Measurements from ENCODE around the gene CPE. TPM values are rescaled to one million over a fixed set of nuclear protein-coding genes. Genes with fewer than 3 reads are reported as not detected.

The CPE gene
- total and polyA plus RNA-seq, 10 of the 15 experiments (the other 5 are each of a cell fraction or from before 2014, with no cell fraction given), result 0.05 to 0.14 TPM; not detected in 8

DNA sequence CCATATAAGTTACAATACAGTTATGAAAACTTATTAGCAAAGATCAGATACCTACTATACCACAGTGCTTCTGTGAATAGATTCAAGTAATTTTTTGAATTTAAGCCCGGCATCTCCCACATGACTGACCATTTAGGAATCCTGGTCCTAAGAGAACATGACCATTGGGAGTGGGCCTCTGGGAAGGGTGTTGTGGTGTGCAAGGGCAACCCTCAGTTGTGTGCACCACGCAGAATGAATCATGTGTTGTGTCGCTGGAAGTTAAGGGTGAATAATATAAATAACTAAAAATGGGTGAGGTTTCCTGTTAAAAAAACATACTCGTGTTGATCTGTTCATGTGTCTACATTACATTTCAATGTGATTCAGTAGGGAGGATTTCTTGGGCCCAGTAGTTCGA, 15.5 kb downstream of the CPE start:
- 16% methylated on average over 5 of the region's 5 CpGs for WGBS (ENCODE audit: insufficient coverage, insufficient replicate concordance, low lambda C conversion rate, missing lambda C conversion rate)
- CTCF ChIA-PET, result interaction anchor here (1.6 kb wide), 1 partner anchor 10 kb away, joined by 4 read pairs; no protein-coding TSS in a partner anchor
- TF ChIP-seq NFYB (IDR thresholded peaks at IDR 0.05; ENCODE audit: insufficient read depth, low read depth, low read length), result no peak
- no peak for TF ChIP-seq CHD1 (IDR thresholded peaks at IDR 0.05; ENCODE audit: low read depth, low read length)
- no peak for TF ChIP-seq RBBP5 (conservative IDR thresholded peaks at IDR 0.05)
- TF ChIP-seq, protein P1, sequence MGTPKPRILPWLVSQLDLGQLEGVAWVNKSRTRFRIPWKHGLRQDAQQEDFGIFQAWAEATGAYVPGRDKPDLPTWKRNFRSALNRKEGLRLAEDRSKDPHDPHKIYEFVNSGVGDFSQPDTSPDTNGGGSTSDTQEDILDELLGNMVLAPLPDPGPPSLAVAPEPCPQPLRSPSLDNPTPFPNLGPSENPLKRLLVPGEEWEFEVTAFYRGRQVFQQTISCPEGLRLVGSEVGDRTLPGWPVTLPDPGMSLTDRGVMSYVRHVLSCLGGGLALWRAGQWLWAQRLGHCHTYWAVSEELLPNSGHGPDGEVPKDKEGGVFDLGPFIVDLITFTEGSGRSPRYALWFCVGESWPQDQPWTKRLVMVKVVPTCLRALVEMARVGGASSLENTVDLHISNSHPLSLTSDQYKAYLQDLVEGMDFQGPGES (IDR thresholded peaks at IDR 0.05), result no peak
- TF ChIP-seq PAX8 (IDR thresholded peaks at IDR 0.05), result no peak
- no peak for TF ChIP-seq ELK1 (IDR thresholded peaks at IDR 0.05; ENCODE audit: low read depth, low read length)
- TF ChIP-seq PRDM15 (CRISPR knock-in tag; IDR thresholded peaks at IDR 0.05), result no peak
- TF ChIP-seq, protein P2, sequence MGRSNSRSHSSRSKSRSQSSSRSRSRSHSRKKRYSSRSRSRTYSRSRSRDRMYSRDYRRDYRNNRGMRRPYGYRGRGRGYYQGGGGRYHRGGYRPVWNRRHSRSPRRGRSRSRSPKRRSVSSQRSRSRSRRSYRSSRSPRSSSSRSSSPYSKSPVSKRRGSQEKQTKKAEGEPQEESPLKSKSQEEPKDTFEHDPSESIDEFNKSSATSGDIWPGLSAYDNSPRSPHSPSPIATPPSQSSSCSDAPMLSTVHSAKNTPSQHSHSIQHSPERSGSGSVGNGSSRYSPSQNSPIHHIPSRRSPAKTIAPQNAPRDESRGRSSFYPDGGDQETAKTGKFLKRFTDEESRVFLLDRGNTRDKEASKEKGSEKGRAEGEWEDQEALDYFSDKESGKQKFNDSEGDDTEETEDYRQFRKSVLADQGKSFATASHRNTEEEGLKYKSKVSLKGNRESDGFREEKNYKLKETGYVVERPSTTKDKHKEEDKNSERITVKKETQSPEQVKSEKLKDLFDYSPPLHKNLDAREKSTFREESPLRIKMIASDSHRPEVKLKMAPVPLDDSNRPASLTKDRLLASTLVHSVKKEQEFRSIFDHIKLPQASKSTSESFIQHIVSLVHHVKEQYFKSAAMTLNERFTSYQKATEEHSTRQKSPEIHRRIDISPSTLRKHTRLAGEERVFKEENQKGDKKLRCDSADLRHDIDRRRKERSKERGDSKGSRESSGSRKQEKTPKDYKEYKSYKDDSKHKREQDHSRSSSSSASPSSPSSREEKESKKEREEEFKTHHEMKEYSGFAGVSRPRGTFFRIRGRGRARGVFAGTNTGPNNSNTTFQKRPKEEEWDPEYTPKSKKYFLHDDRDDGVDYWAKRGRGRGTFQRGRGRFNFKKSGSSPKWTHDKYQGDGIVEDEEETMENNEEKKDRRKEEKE (IDR thresholded peaks at IDR 0.05), result no peak
- TF ChIP-seq FOXM1 (IDR thresholded peaks at IDR 0.05; ENCODE audit: low read depth, low read length), result no peak
- TF ChIP-seq ZZZ3 (IDR thresholded peaks at IDR 0.05; ENCODE audit: control insufficient read depth, insufficient read length, low read depth), result no peak
- TF ChIP-seq STAT1 (conservative IDR thresholded peaks at IDR 0.05), result no peak
- no peak for TF ChIP-seq YY1 (IDR thresholded peaks at IDR 0.05; ENCODE audit: low read depth, low read length)
- no peak for TF ChIP-seq SMAD5 (IDR thresholded peaks at IDR 0.05; ENCODE audit: low read depth)
- no peak for TF ChIP-seq NR2C1 (IDR thresholded peaks at IDR 0.05)
- no peak for TF ChIP-seq KAT2A (conservative IDR thresholded peaks at IDR 0.05; ENCODE audit: control insufficient read depth, low read depth, low read length)

More for the DNA sequence above, 15.5 kb downstream of the CPE start:
- no peaks in the 10 kb centered on the region for H3K36me3 ChIP-seq (ENCODE audit: control insufficient read depth in 2 of 2, insufficient read depth in 2 of 2, low read length in 1 of 2)
- no peak overlapping the region for H3K4me3 ChIP-seq
- H3K27me3 ChIP-seq (replicated peaks in 1 of 2; ENCODE audit: control insufficient read depth in 2 of 2, insufficient read depth in 2 of 2, low read length in 1 of 2), result no peaks in the 10 kb centered on the region
- ChIA-PET RAD21 (ENCODE audit: unreplicated experiment) (interaction anchor here (1.7 kb wide), 1 partner anchor 10 kb away, joined by 4 read pairs; no protein-coding TSS in a partner anchor), SMC1A (ENCODE audit: uncharacterized antibody, unreplicated experiment) (no interaction called here), POLR2A (no interaction called here)
- FAIRE-seq (no peak), DNase-seq (ENCODE audit: low read depth, low spot score) (no peak), ATAC-seq (no peak)
- BruUV-seq (replicated peaks), result no TSS peak
- no peaks in the 10 kb centered on the region for H4K20me1 ChIP-seq (ENCODE audit: control insufficient read depth, insufficient read depth)
- no peak overlapping the region for H3K27ac ChIP-seq (ENCODE audit: control insufficient read depth, insufficient read depth)
- no peak overlapping the region for H3K9ac ChIP-seq (ENCODE audit: control insufficient read depth, insufficient read depth, low read length)
- H3K4me2 ChIP-seq (ENCODE audit: control insufficient read depth, insufficient read depth), result no peak overlapping the region
- in situ Hi-C loops (cut with MboI), result no loop called here
- no peak overlapping the region for H2AFZ ChIP-seq (ENCODE audit: control insufficient read depth, low read depth, low read length)
- intact Hi-C loops (cut with micrococcal nuclease; ENCODE audit: unreplicated experiment), result no loop called here
- H3K79me2 ChIP-seq (ENCODE audit: control insufficient read depth, insufficient read depth, low read length), result no peaks in the 10 kb centered on the region
- H3K9me3 ChIP-seq (replicated peaks; ENCODE audit: control insufficient read depth, insufficient read depth, low read length), result no peaks in the 10 kb centered on the region
- no peaks in the 10 kb centered on the region for H3K4me1 ChIP-seq (ENCODE audit: control insufficient read depth, insufficient read depth, low read length)

Measured in GM12878 (cell line).